IMR-90 (cell line): ENCODE measurements around the gene CROCC2. TPM values are rescaled to one million over a fixed set of nuclear protein-coding genes. Genes with fewer than 3 reads are reported as not detected.

ENCODE experiments used
- ATAC-seq: fragments of 200-7000 bp; cut with Tn5 transposase; 2 replicates; pipeline ENCODE4 v1.9.1; 2020; ENCODE audit warnings: low read depth, mild to moderate bottlenecking, moderate library complexity
- BruUV-seq: library from RNA; stranded (reverse); fragments of 400-500 nt; replicated peaks from 2 replicates; lab custom pipeline; 2021; lab: Mats Ljungman, UMichigan
- CTCF ChIA-PET: fragments of 300-600 bp; formaldehyde crosslinking; extraction: SDS; loops from one replicate; lab custom pipeline; 2021; ENCODE audit warnings: antibody characterized with exemption; lab: Yijun Ruan, JAX
- POLR2A ChIA-PET: fragments of 300-600 bp; sonication (Branson Sonifier 250); formaldehyde crosslinking; loops from one replicate; lab custom pipeline; 2022; ENCODE audit warnings: antibody characterized with exemption; ENCODE audit not compliant: unreplicated experiment; lab: Charles Lee
- DNase-seq: peaks from one replicate; pipeline ENCODE4 v3.0.0; 2013
- H2AFZ ChIP-seq: replicated peaks from 2 replicates; pipeline ENCODE3; 2013; ENCODE audit warnings: low read length, mild to moderate bottlenecking; ENCODE audit not compliant: poor library complexity
- H2AK5ac ChIP-seq: 2 replicates; pipeline ENCODE4 v1.6.1; 2013; ENCODE audit warnings: low read depth, low read length, inconsistent platforms
- H2AK9ac ChIP-seq: replicated peaks from 2 replicates; pipeline ENCODE3; 2013; ENCODE audit warnings: mild to moderate bottlenecking, low read depth, low read length, moderate library complexity; ENCODE audit not compliant: poor library complexity
- H2BK120ac ChIP-seq: 2 replicates; pipeline ENCODE4 v1.6.1; 2013; ENCODE audit warnings: low read depth, low read length, inconsistent platforms
- H2BK15ac ChIP-seq: 3 replicates; pipeline ENCODE4 v1.6.1; 2013; ENCODE audit warnings: low read depth, low read length, inconsistent platforms
- H2BK20ac ChIP-seq: 2 replicates; pipeline ENCODE4 v1.6.1; 2013; ENCODE audit warnings: low read depth, mild to moderate bottlenecking, inconsistent platforms, low read length, moderate library complexity
- H2BK5ac ChIP-seq: 2 replicates; pipeline ENCODE4 v1.6.1; 2013; ENCODE audit warnings: mild to moderate bottlenecking, low read depth, low read length, inconsistent platforms; ENCODE audit not compliant: poor library complexity, severe bottlenecking
- H3K14ac ChIP-seq: replicated peaks from 2 replicates; pipeline ENCODE4 v1.6.1; 2013; ENCODE audit warnings: low read depth, low read length, inconsistent platforms
- H3K18ac ChIP-seq: 2 replicates; pipeline ENCODE4 v1.6.1; 2013; ENCODE audit warnings: low read depth, low read length, control low read depth
- H3K23ac ChIP-seq: 2 replicates; pipeline ENCODE4 v1.6.1; 2013; ENCODE audit warnings: low read depth, low read length, inconsistent platforms
- H3K27ac ChIP-seq: 2 replicates; pipeline ENCODE4 v1.5.1; 2013; ENCODE audit warnings: mild to moderate bottlenecking, control low read depth, low read length; ENCODE audit not compliant: insufficient read depth
- H3K27me3 ChIP-seq: 2 replicates; pipeline ENCODE4 v1.6.1; 2013; ENCODE audit warnings: low read length; ENCODE audit not compliant: control insufficient read depth, insufficient read depth
- H3K36me3 ChIP-seq: 2 replicates; pipeline ENCODE4 v1.6.1; 2013; ENCODE audit warnings: low read length, mixed read lengths; ENCODE audit not compliant: control insufficient read depth, insufficient read depth
- H3K4ac ChIP-seq: 2 replicates; pipeline ENCODE4 v1.6.1; 2013; ENCODE audit warnings: low read depth, low read length, inconsistent platforms
- H3K4me1 ChIP-seq: 2 replicates; pipeline ENCODE4 v1.6.1; 2013; ENCODE audit warnings: low read length, mixed read lengths; ENCODE audit not compliant: control insufficient read depth, insufficient read depth
- H3K4me2 ChIP-seq: 2 replicates; pipeline ENCODE4 v1.6.1; 2013; ENCODE audit warnings: low read depth, mild to moderate bottlenecking, control low read depth, low read length, moderate library complexity
- H3K4me3 ChIP-seq: 2 replicates; pipeline ENCODE4 v1.5.1; 2013; ENCODE audit warnings: low read depth, mild to moderate bottlenecking, control low read depth, low read length, moderate library complexity; ENCODE audit not compliant: insufficient read depth
- H3K56ac ChIP-seq: 2 replicates; pipeline ENCODE4 v1.6.1; 2013; ENCODE audit warnings: low read length, inconsistent platforms; ENCODE audit not compliant: insufficient read depth; ENCODE audit errors: extremely low read depth
- H3K79me1 ChIP-seq, 2 experiments: 2 replicates each; pipeline ENCODE4 v1.6.1; 2013; ENCODE audit warnings: low read length in 2 of 2, inconsistent platforms in 1 of 2, low read depth in 1 of 2
- H3K9ac ChIP-seq: 2 replicates; pipeline ENCODE4 v1.6.1; 2013; ENCODE audit warnings: low read depth, low read length, control low read depth
- H3K9me1 ChIP-seq: 2 replicates; pipeline ENCODE4 v1.6.1; 2013; ENCODE audit warnings: low read length, inconsistent platforms; ENCODE audit not compliant: insufficient read depth
- H3K9me3 ChIP-seq: 2 replicates; pipeline ENCODE4 v1.6.1; 2013; ENCODE audit warnings: low read length; ENCODE audit not compliant: control insufficient read depth, insufficient read depth
- H4K20me1 ChIP-seq: 2 replicates; pipeline ENCODE4 v1.6.1; 2013; ENCODE audit warnings: low read length, inconsistent platforms; ENCODE audit not compliant: insufficient read depth
- H4K5ac ChIP-seq: 2 replicates; pipeline ENCODE4 v1.6.1; 2013; ENCODE audit warnings: mild to moderate bottlenecking, low read depth, low read length, control low read depth
- H4K8ac ChIP-seq, 2 experiments: 2 replicates each; pipeline ENCODE4 v1.6.1; 2013; ENCODE audit warnings: low read depth in 2 of 2, low read length in 2 of 2, control low read depth in 1 of 2, inconsistent platforms in 1 of 2
- H4K91ac ChIP-seq: 2 replicates; pipeline ENCODE4 v1.6.1; 2013; ENCODE audit warnings: low read depth, low read length, inconsistent platforms; ENCODE audit not compliant: insufficient read depth
- CEBPB ChIP-seq: IDR thresholded peaks from 2 replicates; pipeline ENCODE4 v1.6.1; 2012; ENCODE audit warnings: low read depth, low read length, improper control_type of control experiment
- CHD1 ChIP-seq: IDR thresholded peaks from 2 replicates; pipeline ENCODE4 v1.6.1; 2012; ENCODE audit warnings: low read depth, low read length, improper control_type of control experiment
- CTCF ChIP-seq: conservative IDR thresholded peaks from 2 replicates; pipeline ENCODE4 v1.5.1; 2012; ENCODE audit warnings: mild to moderate bottlenecking, low read depth, low read length, improper control_type of control experiment
- FOS ChIP-seq: fragments of 150-350 bp; IDR thresholded peaks from 2 replicates; pipeline ENCODE4 v1.6.1; 2016; ENCODE audit warnings: low read depth, low read length
- MAFK ChIP-seq: IDR thresholded peaks from 2 replicates; pipeline ENCODE4 v1.6.1; 2012; ENCODE audit warnings: low read depth, low read length, improper control_type of control experiment
- MXI1 ChIP-seq: IDR thresholded peaks from 2 replicates; pipeline ENCODE4 v1.6.1; 2012; ENCODE audit warnings: low read depth, mild to moderate bottlenecking, low read length, moderate library complexity, borderline replicate concordance
- NFE2L2 ChIP-seq: fragments of 150-350 bp; IDR thresholded peaks from 2 replicates; pipeline ENCODE4 v1.6.1; 2016; ENCODE audit warnings: low read depth, mild to moderate bottlenecking, low read length
- RAD21 ChIP-seq: IDR thresholded peaks from 2 replicates; pipeline ENCODE4 v1.6.1; 2012; ENCODE audit warnings: low read length, improper control_type of control experiment
- RCOR1 ChIP-seq: IDR thresholded peaks from 2 replicates; pipeline ENCODE4 v1.6.1; 2012; ENCODE audit warnings: mild to moderate bottlenecking, low read length, improper control_type of control experiment; ENCODE audit not compliant: insufficient replicate concordance
- WGBS, 2 experiments: methylation state at CpG; one replicate each; pipeline versions ENCODE4 v1.1.5 to v1.1.7; 2013; ENCODE audit warnings: missing lambda C conversion rate in 2 of 2; ENCODE audit not compliant: insufficient read length in 1 of 2; ENCODE audit errors: extremely low coverage in 2 of 2; 5-methylcytosine and 5-hydroxymethylcytosine counted together
- dilution Hi-C: fragments of 300-500 bp; cut with HindIII; formaldehyde crosslinking; loops from one replicate; pipeline ENCODE4 v1.14.3; 2018; ENCODE audit warnings: low sequenced_read_pairs; ENCODE audit not compliant: unreplicated experiment
- in situ Hi-C: fragments of 300-500 bp; cut with MboI; formaldehyde crosslinking; loops from 3 replicates; pipeline ENCODE4 v1.14.3; 2019; ENCODE audit warnings: low sequenced_read_pairs, inconsistent platforms, mixed read lengths
- intact Hi-C: fragments of 100-400 bp; cut with micrococcal nuclease; formaldehyde crosslinking; loops from 2 replicates; pipeline ENCODE4 v1.10.0; 2022
- polyA plus RNA-seq, 3 experiments: library from polyadenylated mRNA; depleted of rRNA; stranded (reverse); fragments of >200 nt; gene quantifications; 2 replicates each; pipeline ENCODE4 v1.2.3, GENCODE V29; 2012; ENCODE audit warnings: low replicate concordance in 1 of 3
- total RNA-seq: library from RNA; depleted of rRNA; stranded (reverse); fragments of >200 nt; gene quantifications from 2 replicates; pipeline ENCODE4 v1.2.3, GENCODE V29; 2012

The CROCC2 gene
- total and polyA plus RNA-seq, 2 of the 4 experiments (the other 2 are of a cell fraction): not detected

GRCh38 chr2:240900141-240900860, 5.8 kb upstream of the CROCC2 start:
- peaks cover 7% of the 10 kb centered on the region; the same call in 1 of the 2 replicates for H3K27me3 ChIP-seq
- H3K27ac ChIP-seq: no peak overlapping the region
- H3K9ac ChIP-seq: no peak overlapping the region
- intact Hi-C loops (no loop called here), dilution Hi-C loops (no loop called here), in situ Hi-C loops (no loop called here)
- H3K79me1 ChIP-seq: no peaks in the 10 kb centered on the region
- no peak overlapping the region for H4K5ac ChIP-seq
- no peak overlapping the region for H2AK5ac ChIP-seq
- H3K14ac ChIP-seq: no peak overlapping the region
- TF ChIP-seq CEBPB: no peak
- TF ChIP-seq RCOR1: no peak
- TF ChIP-seq MXI1: no peak
- no peak for TF ChIP-seq NFE2L2
- no peak for TF ChIP-seq CHD1
- TF ChIP-seq MAFK: no peak
- TF ChIP-seq FOS: no peak
- TF ChIP-seq RAD21: no peak
- TF ChIP-seq CTCF: no peak
- no peak overlapping the region for H3K18ac ChIP-seq
- ChIA-PET CTCF (no interaction called here), POLR2A (no interaction called here)
- H4K91ac ChIP-seq: no peak overlapping the region
- H3K4me1 ChIP-seq: no peaks in the 10 kb centered on the region
- no peak overlapping the region for H2BK120ac ChIP-seq
- no peak overlapping the region for H2BK20ac ChIP-seq
- H2AK9ac ChIP-seq: no peak overlapping the region
- no peak overlapping the region for H3K4me3 ChIP-seq
- BruUV-seq: no TSS peak
- no peak overlapping the region for H3K4ac ChIP-seq
- H2AFZ ChIP-seq: no peak overlapping the region
- no peak overlapping the region for H4K8ac ChIP-seq
- no peak overlapping the region for H3K23ac ChIP-seq
- no peak for ATAC-seq
- no peaks in the 10 kb centered on the region for H3K9me3 ChIP-seq
- 82% methylated on average over 7 of the region's 27 CpGs; no CpG with 5 or more reads in 1 of the 2 experiments for WGBS, 2 experiments
- no peak overlapping the region for H3K4me2 ChIP-seq
- H2BK15ac ChIP-seq: no peak overlapping the region
- H3K56ac ChIP-seq: no peak overlapping the region
- H3K36me3 ChIP-seq: no peaks in the 10 kb centered on the region
- no peaks in the 10 kb centered on the region for H3K9me1 ChIP-seq
- no peaks in the 10 kb centered on the region for H4K20me1 ChIP-seq
- H2BK5ac ChIP-seq: no peak overlapping the region
- no peak for DNase-seq
